ENCODE data around the gene TRIM47.
A peak's percentile ranks its signal among the peaks of the same experiment; 100 is the strongest.

Gene TRIM47

DNA sequence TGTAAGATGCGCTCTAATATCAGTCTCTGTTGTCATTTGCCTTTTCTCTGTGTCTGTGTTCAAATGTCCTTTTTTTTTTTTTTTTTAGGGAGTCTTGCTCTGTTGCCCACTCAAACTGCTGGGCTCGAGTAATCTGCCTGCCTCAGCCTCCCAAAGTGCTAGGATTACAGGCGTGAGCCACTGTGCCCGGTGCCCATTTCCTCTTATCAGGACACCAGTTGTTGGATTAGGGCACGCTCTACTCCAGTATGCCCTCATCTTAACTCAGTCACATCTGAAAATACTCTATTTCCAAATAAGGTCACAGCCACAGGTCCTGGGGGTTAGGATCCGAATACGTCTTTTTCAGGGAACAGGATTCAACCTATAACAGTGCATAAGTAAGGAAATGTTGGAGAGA is 1.9 kb upstream of the TRIM47 start:
- TF ChIP-seq, protein P1, sequence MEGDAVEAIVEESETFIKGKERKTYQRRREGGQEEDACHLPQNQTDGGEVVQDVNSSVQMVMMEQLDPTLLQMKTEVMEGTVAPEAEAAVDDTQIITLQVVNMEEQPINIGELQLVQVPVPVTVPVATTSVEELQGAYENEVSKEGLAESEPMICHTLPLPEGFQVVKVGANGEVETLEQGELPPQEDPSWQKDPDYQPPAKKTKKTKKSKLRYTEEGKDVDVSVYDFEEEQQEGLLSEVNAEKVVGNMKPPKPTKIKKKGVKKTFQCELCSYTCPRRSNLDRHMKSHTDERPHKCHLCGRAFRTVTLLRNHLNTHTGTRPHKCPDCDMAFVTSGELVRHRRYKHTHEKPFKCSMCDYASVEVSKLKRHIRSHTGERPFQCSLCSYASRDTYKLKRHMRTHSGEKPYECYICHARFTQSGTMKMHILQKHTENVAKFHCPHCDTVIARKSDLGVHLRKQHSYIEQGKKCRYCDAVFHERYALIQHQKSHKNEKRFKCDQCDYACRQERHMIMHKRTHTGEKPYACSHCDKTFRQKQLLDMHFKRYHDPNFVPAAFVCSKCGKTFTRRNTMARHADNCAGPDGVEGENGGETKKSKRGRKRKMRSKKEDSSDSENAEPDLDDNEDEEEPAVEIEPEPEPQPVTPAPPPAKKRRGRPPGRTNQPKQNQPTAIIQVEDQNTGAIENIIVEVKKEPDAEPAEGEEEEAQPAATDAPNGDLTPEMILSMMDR (IDR thresholded peaks at IDR 0.05), result no peak

GRCh38 chr17:75877752-75878173 is 618 bp downstream of the TRIM47 start:
- TF ChIP-seq, protein P1 (IDR thresholded peaks at IDR 0.05), result peak; percentile 60

GRCh38 chr17:75876938-75877751 is 1.2 kb downstream of the TRIM47 start:
- TF ChIP-seq, protein P1 (IDR thresholded peaks at IDR 0.05), result no peak

DNA sequence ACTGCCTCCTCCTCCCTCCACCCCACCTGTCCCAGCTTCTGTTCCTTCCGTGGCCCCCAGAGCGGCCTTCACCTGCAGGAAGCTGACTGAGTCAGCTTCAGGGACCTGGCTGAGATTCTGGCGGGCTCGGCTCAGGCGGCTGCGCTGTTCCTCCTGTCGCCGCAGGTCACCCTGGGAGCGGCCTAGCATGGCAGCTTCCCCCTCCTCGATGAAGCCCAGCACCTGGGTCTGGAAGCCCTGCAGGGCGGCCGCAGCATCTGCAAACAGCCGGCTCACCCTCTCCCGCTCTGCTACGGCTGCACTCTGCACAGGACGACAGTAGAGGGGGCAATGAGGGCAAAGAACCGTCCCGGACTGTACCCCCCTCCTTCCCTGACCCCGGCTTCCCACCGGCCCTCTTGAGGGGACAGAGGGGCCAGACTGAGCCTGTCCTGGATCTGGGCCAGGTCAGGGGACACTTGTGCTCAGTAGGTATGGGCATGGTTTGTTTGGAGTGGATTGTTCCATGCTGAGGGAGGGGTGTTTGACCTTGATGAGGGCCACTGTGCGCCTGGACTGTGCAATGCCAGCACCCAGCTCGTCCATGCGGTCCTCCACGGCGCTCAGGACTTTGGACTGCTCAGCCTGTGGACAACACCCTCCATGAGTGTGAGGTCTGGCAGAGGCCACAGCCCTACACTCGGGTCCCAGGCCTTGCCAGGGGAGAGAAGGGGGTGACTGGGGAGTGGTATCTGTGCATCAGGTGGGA is 2.0 kb downstream of the TRIM47 start:
- TF ChIP-seq, protein P1 (IDR thresholded peaks at IDR 0.05), result no peak

DNA sequence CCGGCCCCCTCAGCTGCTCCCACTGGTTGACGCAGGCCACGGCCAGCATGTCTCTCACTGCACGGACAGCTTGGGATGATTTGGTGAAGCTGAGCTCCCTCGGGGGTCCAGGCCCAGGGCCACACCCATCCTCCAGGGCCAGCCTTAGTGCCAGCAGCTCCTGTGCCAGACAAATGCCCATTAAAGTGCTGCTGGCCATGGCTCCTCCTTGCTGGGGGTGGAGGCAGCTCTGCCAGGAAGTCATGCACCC is 2.5 kb downstream of the TRIM47 start:
- TF ChIP-seq, protein P1 (IDR thresholded peaks at IDR 0.05), result no peak

DNA sequence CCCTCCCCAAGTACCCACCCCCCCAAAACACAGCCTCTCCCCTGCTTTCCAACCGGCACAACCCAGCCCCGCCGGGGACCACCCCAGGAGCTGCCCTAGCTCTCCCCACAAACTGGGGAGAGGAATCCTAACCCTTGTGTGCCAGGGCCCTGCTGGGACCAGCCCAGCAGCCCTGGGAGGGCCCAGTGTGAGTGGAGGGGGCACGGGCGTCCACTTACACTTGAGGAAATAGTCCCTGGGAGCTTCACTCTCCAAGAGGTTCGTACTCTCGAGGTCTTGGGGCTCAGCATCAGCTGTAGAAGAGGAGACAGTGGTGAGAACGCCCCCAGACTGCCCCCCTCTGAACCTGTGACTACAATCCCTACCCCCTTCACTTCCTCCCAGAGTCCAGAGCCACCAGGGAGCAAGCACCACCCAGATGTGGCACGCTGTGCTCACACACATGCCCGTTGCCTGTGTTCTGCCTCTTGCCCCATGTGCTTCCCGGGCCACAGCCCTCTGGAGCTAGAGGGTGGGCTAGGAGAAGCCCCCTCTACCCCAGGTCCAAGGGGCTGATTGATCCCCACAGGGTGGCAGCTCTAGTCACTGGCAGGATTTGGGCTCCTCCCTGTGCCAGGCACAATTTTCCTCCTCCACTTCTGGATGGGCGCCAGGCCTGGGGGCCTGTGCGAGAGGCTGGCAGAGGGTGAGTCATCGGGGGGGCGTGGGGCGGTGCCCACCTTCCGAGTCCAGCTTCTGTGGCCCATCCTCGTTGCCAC is 3.0 kb downstream of the TRIM47 start:
- TF ChIP-seq, protein P1 (IDR thresholded peaks at IDR 0.05), result no peak

DNA sequence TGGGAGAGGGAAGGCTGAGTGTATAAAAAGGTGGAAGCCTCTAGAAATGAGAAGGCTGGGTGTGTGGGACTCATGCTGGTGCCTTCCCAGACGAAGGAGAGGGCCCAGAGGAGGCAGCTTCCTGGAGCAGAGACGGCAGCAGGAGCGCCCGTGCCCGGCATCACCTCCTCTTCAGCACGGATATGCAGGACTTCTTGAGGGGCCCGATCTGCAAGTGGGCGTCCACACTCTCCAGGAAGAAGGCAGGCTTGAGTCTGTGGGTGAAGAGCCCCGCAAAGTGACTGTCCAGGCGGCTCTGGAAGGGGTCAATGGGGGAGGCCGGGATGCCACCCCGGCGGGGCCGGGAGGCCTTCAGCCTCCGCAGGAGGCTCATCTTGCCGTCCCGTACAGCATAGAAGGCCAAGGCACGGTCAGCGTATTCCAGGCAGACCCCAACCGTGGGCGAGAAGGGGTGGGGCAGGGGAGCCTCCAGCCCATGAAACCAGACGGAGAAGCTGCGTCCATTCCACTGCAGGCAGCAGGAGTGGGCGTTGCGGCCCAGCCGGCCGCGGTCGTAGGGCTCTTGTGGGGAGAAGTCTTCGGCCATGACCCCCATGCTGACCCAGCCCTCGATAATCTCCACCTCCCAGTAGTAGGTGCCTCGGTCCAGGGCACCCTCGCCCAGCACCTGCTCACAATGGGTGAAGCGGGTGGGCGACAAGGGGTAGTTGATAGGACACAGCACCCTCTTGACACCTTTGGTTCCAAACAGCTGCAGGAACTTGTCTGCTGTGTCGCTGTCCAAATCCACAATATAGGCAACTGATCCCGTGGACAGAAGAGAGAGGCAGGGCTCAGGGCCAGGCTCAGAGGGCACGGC is 3.8 kb downstream of the TRIM47 start:
- TF ChIP-seq, protein P1 (IDR thresholded peaks at IDR 0.05), result no peak

Data from LNCAP (cell line).